Right lobe of liver (tissue), 6 donors: ENCODE results near the gene DAP3. TPM values are rescaled to one million over a fixed set of nuclear protein-coding genes. Genes with fewer than 3 reads are reported as not detected.
"Not testable (repeated sequence)": the region's sequence is repeated elsewhere in the genome, so short reads cannot be mapped to it uniquely, and the experiment has no call there.

Source experiments
- ATAC-seq, 4 donors: fragments of 200-7000 bp; cut with Tn5 transposase; one replicate each; pipeline ENCODE4 v1.9.1; 2020; ENCODE audit warnings: mild to moderate bottlenecking in 4 of 4, moderate library complexity in 4 of 4
- DNase-seq, 3 donors: peaks; one replicate each; pipeline ENCODE4 v3.0.0-alpha.2; 2020
- H3K27ac ChIP-seq, 3 donors: fragments of 200-600 bp; one replicate each; pipeline ENCODE4 v1.8.0; 2022
- H3K27me3 ChIP-seq, 2 donors: fragments of 200-600 bp; one replicate each; pipeline ENCODE4 v1.8.0; 2022
- H3K36me3 ChIP-seq, 4 donors: fragments of 200-600 bp; sonication (generic) in 1 of 4; one replicate each; pipeline versions ENCODE4 v1.5.1 to v1.8.0; 2017 to 2022; ENCODE audit warnings: control low read depth in 1 of 4
- H3K4me1 ChIP-seq, 4 donors: fragments of 200-600 bp; sonication (generic) in 1 of 4; one replicate each; pipeline versions ENCODE4 v1.5.1 to v1.8.0; 2017 to 2022; ENCODE audit warnings: control low read depth in 1 of 4
- H3K4me3 ChIP-seq, 3 donors: fragments of 200-600 bp; one replicate each; pipeline ENCODE4 v1.8.0; 2022
- H3K9me3 ChIP-seq, 4 donors: fragments of 200-600 bp; sonication (generic) in 1 of 4; one replicate each; pipeline versions ENCODE4 v1.5.1 to v1.8.0; 2017 to 2022; ENCODE audit warnings: control low read depth in 1 of 4
- CTCF ChIP-seq, 4 donors: fragments of 200-600 bp in 3 of 4; fragments of 450-650 bp in 1 of 4; IDR thresholded peaks; one replicate each; pipeline versions ENCODE4 v1.5.1 to v1.8.0; 2016 to 2022; ENCODE audit warnings: antibody characterized with exemption in 4 of 4, mild to moderate bottlenecking in 2 of 4
- POLR2A ChIP-seq: fragments of 450-650 bp; IDR thresholded peaks from one replicate; pipeline ENCODE4 v1.6.1; 2017; ENCODE audit warnings: antibody characterized with exemption, mild to moderate bottlenecking
- WGBS: methylation state at CpG from one replicate; pipeline ENCODE4 v1.1.6; 2018; ENCODE audit warnings: low coverage, low lambda C conversion rate; ENCODE audit not compliant: insufficient coverage; ENCODE audit errors: missing lambda C conversion rate; 5-methylcytosine and 5-hydroxymethylcytosine counted together
- intact Hi-C, 2 donors: fragments of 100-400 bp; cut with DNase I; formaldehyde crosslinking; loops; one replicate each; pipeline versions ENCODE4 v1.11.2 to v1.14.1; 2022
- total RNA-seq, 6 experiments: library from RNA; depleted of rRNA in 2 of 6; stranded (reverse); fragments of >200 nt in 2 of 6; fragmentation: NEBNext Ultra II Directional in 3 of 6; extraction: Animal tissue kit (Norgen Biotek cat#: 25700) in 3 of 6; gene quantifications; one replicate each; pipeline versions ENCODE4 v1.1.0 to v1.2.4, GENCODE V29; 2016 to 2023
- donor health status: DM: no; HTN: yes; CAD: no.
- donor health status: DM: no; HTN: no; CAD: no.
- donor health status: DM: no; HTN: no; CAD: no.
- donor health status: DM: no; HTN: yes; CAD: no.
- donor health status: DM: no; HTN: yes; CAD: no.

DAP3 gene
- total RNA-seq, 6 experiments from 2014 or later: 53.9 to 136 (median 65.7) TPM

GRCh38 chr1:155706139-155706538 is 17.2 kb downstream of the DAP3 start:
- H3K27me3 ChIP-seq: no peaks in the 10 kb centered on the region

GRCh38 chr1:155709391-155709790 is 20.5 kb downstream of the DAP3 start:
- WGBS: 92% methylated on average over 3 of the region's 3 CpGs
- ATAC-seq: no peak
- H3K36me3 ChIP-seq: peaks cover 0 to 5% (median 0%) of the 10 kb centered on the region in 4 donors
- no peak for DNase-seq
- TF ChIP-seq CTCF (IDR thresholded peaks at IDR 0.05) (no peak), POLR2A (no peak)
- no peak overlapping the region for H3K4me3 ChIP-seq
- H3K9me3 ChIP-seq: no peaks in the 10 kb centered on the region
- no peaks in the 10 kb centered on the region for H3K27me3 ChIP-seq
- intact Hi-C loops: no loop called here
- H3K27ac ChIP-seq: no peak overlapping the region
- no peaks in the 10 kb centered on the region for H3K4me1 ChIP-seq

More at GRCh38 chr1:155706139-155706538, 17.2 kb downstream of the DAP3 start:
- H3K4me3 ChIP-seq: no peak overlapping the region
- peaks cover 0 to 5% (median 0%) of the 10 kb centered on the region in 4 donors for H3K36me3 ChIP-seq
- intact Hi-C loops: no loop called here
- 100% methylated on average over 4 of the region's 5 CpGs for WGBS
- ATAC-seq (no peak), DNase-seq (no peak)
- TF ChIP-seq CTCF (IDR thresholded peaks at IDR 0.05): no peak
- no peak for TF ChIP-seq POLR2A
- H3K27ac ChIP-seq: no peak overlapping the region
- no peaks in the 10 kb centered on the region for H3K9me3 ChIP-seq
- H3K4me1 ChIP-seq: no peaks in the 10 kb centered on the region

GRCh38 chr1:155711457-155711856 is 22.6 kb downstream of the DAP3 start:
- H3K9me3 ChIP-seq, intact Hi-C loops, H3K36me3 ChIP-seq, H3K4me1 ChIP-seq, H3K4me3 ChIP-seq, DNase-seq, ATAC-seq, H3K27me3 ChIP-seq, H3K27ac ChIP-seq: not testable (repeated sequence)
- 88% methylated on average over 1 of the region's 3 CpGs for WGBS

GRCh38 chr1:155712636-155713035 is 23.7 kb downstream of the DAP3 start:
- H3K27ac ChIP-seq, H3K27me3 ChIP-seq, H3K9me3 ChIP-seq, H3K4me3 ChIP-seq, H3K36me3 ChIP-seq, intact Hi-C loops, H3K4me1 ChIP-seq, DNase-seq: not testable (repeated sequence)
- WGBS: 78% methylated on average over 3 of the region's 3 CpGs
- ATAC-seq: peak in 3 of 4 donors; percentile 22 to 43 (median 36)

- no peaks in the 10 kb centered on the region for H3K27me3 ChIP-seq
- no peaks in the 10 kb centered on the region for H3K4me1 ChIP-seq
- H3K27ac ChIP-seq: no peak overlapping the region
- H3K4me3 ChIP-seq: no peak overlapping the region
- intact Hi-C loops: no loop called here
- WGBS: 57% methylated on average over 2 of the region's 2 CpGs
- TF ChIP-seq CTCF (IDR thresholded peaks at IDR 0.05) (no peak), POLR2A (no peak)
- DNase-seq: no peak
- ATAC-seq: no peak
- peaks cover 0 to 7% (median 0%) of the 10 kb centered on the region in 4 donors for H3K36me3 ChIP-seq
- H3K9me3 ChIP-seq: no peaks in the 10 kb centered on the region
Observed at GRCh38 chr1:155713075-155713474, 24.2 kb downstream of the DAP3 start.

GRCh38 chr1:155715056-155715455 is 26.2 kb downstream of the DAP3 start:
- H3K4me1 ChIP-seq, H3K27me3 ChIP-seq, H3K27ac ChIP-seq, intact Hi-C loops, H3K9me3 ChIP-seq, ATAC-seq, DNase-seq, H3K4me3 ChIP-seq, H3K36me3 ChIP-seq: not testable (repeated sequence)
- 93% methylated on average over 2 of the region's 3 CpGs for WGBS
